HCT116 (cell line): ENCODE data around the gene FEV. TPM values are rescaled to one million over a fixed set of nuclear protein-coding genes. Genes with fewer than 3 reads are reported as not detected.

Experiments used
- ATAC-seq: fragments of 200-7000 bp; cut with Tn5 transposase; 2 replicates; pipeline ENCODE4 v1.9.1; 2020; ENCODE audit warnings: mild to moderate bottlenecking, moderate library complexity
- BruUV-seq: library from RNA; stranded (reverse); fragments of 400-500 nt; replicated peaks from 2 replicates; lab custom pipeline; 2021; lab: Mats Ljungman, UMichigan
- CTCF ChIA-PET: fragments of 300-600 bp; sonication (Branson Sonifier 250); formaldehyde crosslinking; loops from one replicate; lab custom pipeline; 2021; ENCODE audit warnings: antibody characterized with exemption; lab: Charles Lee
- POLR2A ChIA-PET: fragments of 300-600, 350-600 bp; sonication (Branson Sonifier 250); formaldehyde crosslinking; loops from one replicate; lab custom pipeline; 2021; ENCODE audit warnings: antibody characterized with exemption; lab: Charles Lee
- RAD21 ChIA-PET, 2 experiments: fragments of 300-600 bp; sonication (Branson Sonifier 250); formaldehyde crosslinking; loops; one replicate each; lab custom pipeline; 2023; ENCODE audit warnings: low total read pairs in 2 of 2; ENCODE audit not compliant: uncharacterized antibody in 2 of 2, unreplicated experiment in 2 of 2, low non-redundant PET in 1 of 2; lab: Charles Lee
- DNase-seq: peaks from one replicate; pipeline ENCODE4 v3.0.0-alpha.2; 2010; ENCODE audit warnings: low read depth, low spot score
- H2AFZ ChIP-seq: fragments of 200-600 bp; shearing (Covaris generic), sonication (generic); 2 replicates; pipeline ENCODE4 v1.6.1; 2017; ENCODE audit warnings: low read depth, mixed run types, mixed read lengths, antibody characterized with exemption, low read length; ENCODE audit not compliant: poor library complexity, severe bottlenecking
- H3K27ac ChIP-seq: 2 replicates; pipeline ENCODE4 v1.5.1; 2012; ENCODE audit warnings: low read depth, low read length
- H3K27me3 ChIP-seq: fragments of 200-600 bp; sonication (generic); 2 replicates; pipeline ENCODE4 v1.6.1; 2016; ENCODE audit warnings: mixed run types, low read length, mixed read lengths; ENCODE audit not compliant: insufficient read depth
- H3K36me3 ChIP-seq, 2 experiments: fragments of 200-500 bp in 1 of 2; fragments of 200-600 bp in 1 of 2; sonication (Bioruptor generic) in 1 of 2; sonication (generic) in 1 of 2; 2 replicates each; pipeline versions ENCODE4 v1.5.1 to v1.6.1; 2014 to 2016; ENCODE audit warnings: low read length in 2 of 2, inconsistent platforms in 1 of 2, mixed read lengths in 1 of 2, mixed run types in 1 of 2; ENCODE audit not compliant: insufficient read depth in 2 of 2, control insufficient read depth in 1 of 2
- H3K4me1 ChIP-seq, 2 experiments: fragments of 200-600 bp in 1 of 2; sonication (generic) in 1 of 2; 2 replicates each; pipeline versions ENCODE4 v1.5.1 to v1.6.1; 2012 to 2017; ENCODE audit warnings: low read length in 2 of 2, inconsistent platforms in 1 of 2, mild to moderate bottlenecking in 1 of 2, mixed read lengths in 1 of 2, mixed run types in 1 of 2, moderate library complexity in 1 of 2; ENCODE audit not compliant: insufficient read depth in 2 of 2, control insufficient read depth in 1 of 2
- H3K4me2 ChIP-seq: fragments of 200-600 bp; sonication (generic); 2 replicates; pipeline ENCODE4 v1.6.1; 2017; ENCODE audit warnings: mixed run types, low read length, mixed read lengths
- H3K4me3 ChIP-seq, 2 experiments: fragments of 200-600 bp in 1 of 2; sonication (generic) in 1 of 2; replicated peaks in 1 of 2; 2 replicates each; pipeline ENCODE4 v1.5.1; 2011 to 2016; ENCODE audit warnings: low read length in 2 of 2, control low read depth in 1 of 2, low read depth in 1 of 2, mild to moderate bottlenecking in 1 of 2, mixed read lengths in 1 of 2, mixed run types in 1 of 2
- H3K79me2 ChIP-seq: fragments of 200-600 bp; sonication (generic); 2 replicates; pipeline ENCODE4 v1.6.1; 2017; ENCODE audit warnings: mild to moderate bottlenecking, mixed run types, low read length, moderate library complexity, mixed read lengths; ENCODE audit not compliant: insufficient read depth
- H3K9ac ChIP-seq: fragments of 200-600 bp; sonication (generic); 2 replicates; pipeline ENCODE4 v1.6.1; 2016; ENCODE audit warnings: low read length, mixed read lengths
- H3K9me2 ChIP-seq: fragments of 200-600 bp; sonication (generic), shearing (Covaris generic); 2 replicates; pipeline ENCODE4 v1.6.1; 2017; ENCODE audit warnings: mixed run types, mild to moderate bottlenecking, moderate library complexity; ENCODE audit not compliant: insufficient read depth
- H3K9me3 ChIP-seq, 2 experiments: fragments of 200-500 bp in 1 of 2; fragments of 200-600 bp in 1 of 2; sonication (Bioruptor generic) in 1 of 2; sonication (generic) in 1 of 2; 2 replicates each; pipeline ENCODE4 v1.6.1; 2014 to 2017; ENCODE audit warnings: low read length in 2 of 2, mixed read lengths in 2 of 2, inconsistent platforms in 1 of 2, low read depth in 1 of 2, mild to moderate bottlenecking in 1 of 2, mixed run types in 1 of 2, moderate library complexity in 1 of 2; ENCODE audit not compliant: control insufficient read depth in 1 of 2, insufficient read depth in 1 of 2
- H4K20me1 ChIP-seq: fragments of 200-600 bp; sonication (generic), shearing (Covaris generic); 2 replicates; pipeline ENCODE4 v1.6.1; 2017; ENCODE audit warnings: mixed run types, mild to moderate bottlenecking, moderate library complexity; ENCODE audit not compliant: insufficient read depth
- CBX3 ChIP-seq: IDR thresholded peaks from 2 replicates; pipeline ENCODE4 v1.6.1; 2012; ENCODE audit warnings: low read depth
- CEBPB ChIP-seq: IDR thresholded peaks from 2 replicates; pipeline ENCODE4 v1.6.1; 2012; ENCODE audit warnings: low read depth
- EGR1 ChIP-seq: IDR thresholded peaks from 2 replicates; pipeline ENCODE4 v1.6.1; 2012; ENCODE audit warnings: low read depth
- EZH2 ChIP-seq: fragments of 200-600 bp; sonication (generic); IDR thresholded peaks from 2 replicates; pipeline ENCODE4 v1.6.1; 2017; ENCODE audit warnings: antibody characterized with exemption, mixed run types
- EZH2phosphoT487 ChIP-seq: fragments of 200-600 bp; IDR thresholded peaks from 2 replicates; pipeline ENCODE4 v1.6.1; 2018; ENCODE audit warnings: antibody characterized with exemption, borderline replicate concordance
- FOSL1 ChIP-seq: IDR thresholded peaks from 2 replicates; pipeline ENCODE4 v1.6.1; 2012; ENCODE audit warnings: low read depth
- JUND ChIP-seq: IDR thresholded peaks from 2 replicates; pipeline ENCODE4 v1.6.1; 2012
- MAX ChIP-seq: IDR thresholded peaks from 2 replicates; pipeline ENCODE4 v1.6.1; 2012
- POLR2A ChIP-seq: IDR thresholded peaks from 2 replicates; pipeline ENCODE4 v1.7.0; 2011; ENCODE audit warnings: borderline replicate concordance; ENCODE audit not compliant: insufficient read depth, insufficient read length; ENCODE audit errors: extremely low read depth
- REST ChIP-seq: IDR thresholded peaks from 2 replicates; pipeline ENCODE4 v1.6.1; 2012; ENCODE audit warnings: low read depth
- SIN3A ChIP-seq: IDR thresholded peaks from 2 replicates; pipeline ENCODE4 v1.6.1; 2012; ENCODE audit warnings: low read depth
- SP1 ChIP-seq: IDR thresholded peaks from 2 replicates; pipeline ENCODE4 v1.6.1; 2012; ENCODE audit warnings: low read depth
- TCF7L2 ChIP-seq: IDR thresholded peaks from 2 replicates; pipeline ENCODE4 v1.7.0; 2011; ENCODE audit warnings: borderline replicate concordance, inconsistent platforms; ENCODE audit not compliant: insufficient read depth, insufficient read length; ENCODE audit errors: extremely low read depth
- YY1 ChIP-seq: IDR thresholded peaks from 2 replicates; pipeline ENCODE4 v1.6.1; 2011; ENCODE audit warnings: low read length, low read depth, moderate library complexity, mild to moderate bottlenecking; ENCODE audit not compliant: insufficient replicate concordance; ENCODE audit errors: extremely low read depth
- ZBTB33 ChIP-seq: IDR thresholded peaks from 2 replicates; pipeline ENCODE4 v1.6.1; 2011; ENCODE audit warnings: mild to moderate bottlenecking, low read length, moderate library complexity; ENCODE audit not compliant: insufficient replicate concordance; ENCODE audit errors: extremely low read depth
- ZNF274 ChIP-seq: fragments of 200-500 bp; sonication (Bioruptor generic); IDR thresholded peaks from 2 replicates; pipeline ENCODE4 v1.6.1; 2014; ENCODE audit warnings: mild to moderate bottlenecking, low read depth, low read length, inconsistent platforms
- intact Hi-C: fragments of 100-400 bp; cut with micrococcal nuclease; formaldehyde crosslinking; loops from 2 replicates; pipeline ENCODE4 v1.10.0; 2022
- total RNA-seq: library from RNA; stranded (reverse); gene quantifications from one replicate; pipeline ENCODE4 v1.2.1, GENCODE V29; 2021; ENCODE audit not compliant: unreplicated experiment

FEV gene
- total RNA-seq, 1 experiment from 2014 or later: not detected

GRCh38 chr2:219028996-219029828 is 44.2 kb upstream of the FEV start:
- no peak for TF ChIP-seq SP1
- TF ChIP-seq CBX3: no peak
- no peak for TF ChIP-seq POLR2A
- no peak for TF ChIP-seq CEBPB
- TF ChIP-seq REST: no peak
- no peak for TF ChIP-seq ZNF274
- TF ChIP-seq EGR1: no peak
- no peak for TF ChIP-seq YY1
- TF ChIP-seq ZBTB33: no peak
- TF ChIP-seq FOSL1: no peak
- TF ChIP-seq SIN3A: no peak
- TF ChIP-seq MAX: no peak
- no peak for TF ChIP-seq JUND
- TF ChIP-seq EZH2: no peak
- no peak for TF ChIP-seq EZH2phosphoT487
- TF ChIP-seq TCF7L2: no peak
- TF ChIP-seq, all 23 proteins: peak for 0
- Histone ChIP-seq H2AFZ (no peak overlapping the region), H3K4me3 (no peak overlapping the region), H3K4me2 (no peak overlapping the region), H3K79me2 (no peaks in the 10 kb centered on the region), H3K9me3 (no peaks in the 10 kb centered on the region), H4K20me1 (no peaks in the 10 kb centered on the region), H3K27me3 (peaks cover 12% of the 10 kb centered on the region), H3K9me2 (no peaks in the 10 kb centered on the region), H3K4me1 (no peaks in the 10 kb centered on the region; a peak in 1 of 4 replicates), H3K9ac (no peak overlapping the region), H3K36me3 (no peaks in the 10 kb centered on the region), H3K27ac (no peak overlapping the region)
- DNase-seq: peak; percentile 40
- intact Hi-C loops: loop anchor here (1.0 to 2.0 kb wide), 2 partner anchors 90 to 126 kb away; no protein-coding TSS in a partner anchor
- 0 out of 2 replicates have a peak, but pooled peaks have one; percentile 5 for ATAC-seq
- ChIA-PET POLR2A (interaction anchor here (1.0 kb wide), 1 partner anchor 126 kb away, joined by 3 read pairs; no protein-coding TSS in a partner anchor), CTCF (interaction anchor here (0.6 to 5.3 kb wide), 42 partner anchors 9 to 359 kb away, joined by 3 to 97 read pairs (median 4); partner anchors contain the start of gene DNPEP), RAD21 (interaction anchor here (0.7 to 1.8 kb wide), 6 partner anchors 49 to 125 kb away, joined by 3 to 19 read pairs (median 4); no protein-coding TSS in a partner anchor)
- no TSS peak for BruUV-seq
